ENCODE measurements around the gene PCK1.

The PCK1 gene

DNA sequence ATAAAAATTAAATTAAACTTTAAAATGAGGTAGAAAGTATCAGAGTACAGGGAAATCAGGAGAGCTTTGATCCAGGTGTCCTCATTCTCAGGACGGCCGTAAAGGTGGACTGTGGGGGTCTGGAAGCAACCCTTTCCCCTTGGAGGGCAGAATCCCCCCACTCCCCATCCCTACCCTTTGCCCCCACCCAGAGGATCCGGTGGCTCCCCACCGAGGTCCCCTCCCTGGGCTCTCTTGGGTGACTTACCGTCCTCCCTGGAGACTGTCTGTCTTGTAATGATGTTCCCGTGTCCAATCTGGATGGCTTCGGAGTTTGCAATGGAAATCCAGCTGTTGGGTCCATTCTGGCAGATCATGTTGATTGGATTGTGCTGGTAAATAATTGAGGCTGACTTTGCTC is 52.0 kb downstream of the PCK1 start:
- DNase-seq (ENCODE audit: extremely low read depth, insufficient read length): no peak
- no peak overlapping the region for H3K4me3 ChIP-seq (replicated peaks; ENCODE audit: low read depth, low read length)
- TF ChIP-seq, protein P1, sequence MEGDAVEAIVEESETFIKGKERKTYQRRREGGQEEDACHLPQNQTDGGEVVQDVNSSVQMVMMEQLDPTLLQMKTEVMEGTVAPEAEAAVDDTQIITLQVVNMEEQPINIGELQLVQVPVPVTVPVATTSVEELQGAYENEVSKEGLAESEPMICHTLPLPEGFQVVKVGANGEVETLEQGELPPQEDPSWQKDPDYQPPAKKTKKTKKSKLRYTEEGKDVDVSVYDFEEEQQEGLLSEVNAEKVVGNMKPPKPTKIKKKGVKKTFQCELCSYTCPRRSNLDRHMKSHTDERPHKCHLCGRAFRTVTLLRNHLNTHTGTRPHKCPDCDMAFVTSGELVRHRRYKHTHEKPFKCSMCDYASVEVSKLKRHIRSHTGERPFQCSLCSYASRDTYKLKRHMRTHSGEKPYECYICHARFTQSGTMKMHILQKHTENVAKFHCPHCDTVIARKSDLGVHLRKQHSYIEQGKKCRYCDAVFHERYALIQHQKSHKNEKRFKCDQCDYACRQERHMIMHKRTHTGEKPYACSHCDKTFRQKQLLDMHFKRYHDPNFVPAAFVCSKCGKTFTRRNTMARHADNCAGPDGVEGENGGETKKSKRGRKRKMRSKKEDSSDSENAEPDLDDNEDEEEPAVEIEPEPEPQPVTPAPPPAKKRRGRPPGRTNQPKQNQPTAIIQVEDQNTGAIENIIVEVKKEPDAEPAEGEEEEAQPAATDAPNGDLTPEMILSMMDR (IDR thresholded peaks at IDR 0.05; ENCODE audit: insufficient read depth, low read length, poor library complexity, severe bottlenecking): no peak
- peaks cover 2% of the 10 kb centered on the region for H3K36me3 ChIP-seq (ENCODE audit: control insufficient read depth, insufficient read depth, low read length)
- H3K27me3 ChIP-seq (replicated peaks; ENCODE audit: control insufficient read depth, insufficient read depth, low read length): no peaks in the 10 kb centered on the region

DNA sequence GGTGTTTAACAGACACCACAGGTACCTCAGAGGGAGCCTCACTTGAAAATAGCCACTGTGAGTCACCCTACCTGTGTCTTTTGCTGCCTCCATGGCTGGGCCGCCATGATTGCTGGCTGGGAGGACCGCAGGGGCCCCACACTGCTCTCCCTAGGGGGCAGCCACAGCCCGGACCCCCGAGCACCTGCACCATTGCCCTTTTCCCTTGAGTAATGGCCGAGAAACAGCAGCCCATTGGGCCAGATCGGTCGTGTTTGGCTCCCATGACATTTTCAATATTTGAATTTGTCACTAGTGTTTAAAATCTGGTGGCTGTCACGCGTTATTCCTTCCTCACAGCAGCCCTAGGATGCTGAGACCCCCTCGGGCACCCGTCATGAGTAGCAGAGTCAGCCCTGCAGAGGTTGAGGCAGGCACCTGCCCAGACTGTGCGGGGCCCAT is 52.6 kb downstream of the PCK1 start:
- DNase-seq (ENCODE audit: extremely low read depth, insufficient read length): no peak
- Histone ChIP-seq H3K36me3 (ENCODE audit: control insufficient read depth, insufficient read depth, low read length) (peaks cover 2% of the 10 kb centered on the region), H3K27me3 (replicated peaks; ENCODE audit: control insufficient read depth, insufficient read depth, low read length) (no peaks in the 10 kb centered on the region), H3K4me3 (replicated peaks; ENCODE audit: low read depth, low read length) (no peak overlapping the region)
- TF ChIP-seq, protein P1 (IDR thresholded peaks at IDR 0.05; ENCODE audit: insufficient read depth, low read length, poor library complexity, severe bottlenecking): no peak

DNA sequence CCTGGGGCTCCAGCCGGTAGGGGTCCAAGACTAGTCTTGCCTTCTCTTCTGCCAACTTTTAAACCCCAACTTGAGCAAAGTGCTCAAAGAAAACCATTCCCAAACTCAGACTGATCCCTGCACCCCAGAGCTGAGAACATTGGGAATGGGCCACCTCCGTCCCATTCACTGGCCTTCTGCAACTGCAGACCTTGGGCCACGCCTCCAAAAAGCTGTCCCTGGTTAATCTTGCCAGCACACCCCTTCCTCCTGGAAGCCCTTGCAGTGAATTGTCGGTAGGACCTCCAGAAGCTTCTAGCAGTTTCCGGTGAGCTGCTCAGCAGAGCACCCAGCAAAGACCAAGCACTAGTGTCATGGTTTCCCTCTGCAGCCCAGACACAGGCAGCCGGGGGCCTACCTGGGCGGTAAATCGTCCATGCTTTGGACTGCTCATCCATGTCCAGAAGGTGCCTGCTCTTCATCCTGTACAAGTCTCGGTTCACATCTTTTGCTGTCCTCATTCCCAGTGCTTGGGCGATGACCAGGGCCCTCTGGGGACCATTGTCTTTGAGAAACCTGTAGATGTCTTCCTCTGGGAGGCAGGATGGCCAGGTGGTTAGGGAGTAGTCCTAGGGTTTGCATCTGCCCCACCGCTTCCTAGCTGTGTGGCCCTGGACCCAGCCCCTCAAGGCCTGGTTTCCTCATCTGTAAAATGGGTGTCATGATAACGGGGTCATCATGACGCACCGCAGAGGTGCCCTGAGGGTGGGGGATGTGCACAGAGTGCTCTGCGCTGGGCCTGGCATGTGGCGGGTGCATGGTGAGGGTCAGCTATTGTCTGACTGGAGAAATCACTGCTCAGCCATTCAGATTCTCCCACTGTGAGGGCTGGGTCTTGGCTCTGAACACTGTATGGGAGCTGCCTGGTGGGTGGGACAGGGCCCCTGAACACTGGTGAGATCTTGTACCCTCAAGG is 53.9 kb downstream of the PCK1 start:
- TF ChIP-seq, protein P1 (IDR thresholded peaks at IDR 0.05; ENCODE audit: insufficient read depth, low read length, poor library complexity, severe bottlenecking): no peak
- DNase-seq (ENCODE audit: extremely low read depth, insufficient read length): no peak
- no peak overlapping the region for H3K4me3 ChIP-seq (replicated peaks; ENCODE audit: low read depth, low read length)
- H3K36me3 ChIP-seq (ENCODE audit: control insufficient read depth, insufficient read depth, low read length): peaks cover 2% of the 10 kb centered on the region
- no peaks in the 10 kb centered on the region for H3K27me3 ChIP-seq (replicated peaks; ENCODE audit: control insufficient read depth, insufficient read depth, low read length)

DNA sequence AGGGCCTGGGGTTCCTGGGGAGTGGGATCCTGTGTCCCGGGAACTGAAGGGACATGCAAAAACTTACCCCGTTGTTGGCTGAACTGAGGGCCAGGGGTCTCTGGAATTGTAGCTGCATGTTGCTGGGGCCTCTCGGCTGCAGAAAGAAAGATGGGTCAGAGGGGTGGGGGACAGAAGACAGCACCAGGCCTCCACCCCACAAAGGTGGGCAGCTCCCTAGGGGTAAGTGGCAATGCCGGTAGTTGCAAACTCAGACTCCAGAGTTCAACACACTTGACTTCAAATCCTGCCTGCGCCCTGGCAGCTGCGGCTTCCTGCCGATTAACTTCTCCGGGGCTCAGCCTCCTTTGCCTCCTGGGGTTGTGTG is 54.5 kb downstream of the PCK1 start:
- no peak for DNase-seq (ENCODE audit: extremely low read depth, insufficient read length)
- Histone ChIP-seq H3K36me3 (ENCODE audit: control insufficient read depth, insufficient read depth, low read length) (peaks cover 2% of the 10 kb centered on the region), H3K4me3 (replicated peaks; ENCODE audit: low read depth, low read length) (no peak overlapping the region), H3K27me3 (replicated peaks; ENCODE audit: control insufficient read depth, insufficient read depth, low read length) (no peaks in the 10 kb centered on the region)
- TF ChIP-seq, protein P1 (IDR thresholded peaks at IDR 0.05; ENCODE audit: insufficient read depth, low read length, poor library complexity, severe bottlenecking): no peak

DNA sequence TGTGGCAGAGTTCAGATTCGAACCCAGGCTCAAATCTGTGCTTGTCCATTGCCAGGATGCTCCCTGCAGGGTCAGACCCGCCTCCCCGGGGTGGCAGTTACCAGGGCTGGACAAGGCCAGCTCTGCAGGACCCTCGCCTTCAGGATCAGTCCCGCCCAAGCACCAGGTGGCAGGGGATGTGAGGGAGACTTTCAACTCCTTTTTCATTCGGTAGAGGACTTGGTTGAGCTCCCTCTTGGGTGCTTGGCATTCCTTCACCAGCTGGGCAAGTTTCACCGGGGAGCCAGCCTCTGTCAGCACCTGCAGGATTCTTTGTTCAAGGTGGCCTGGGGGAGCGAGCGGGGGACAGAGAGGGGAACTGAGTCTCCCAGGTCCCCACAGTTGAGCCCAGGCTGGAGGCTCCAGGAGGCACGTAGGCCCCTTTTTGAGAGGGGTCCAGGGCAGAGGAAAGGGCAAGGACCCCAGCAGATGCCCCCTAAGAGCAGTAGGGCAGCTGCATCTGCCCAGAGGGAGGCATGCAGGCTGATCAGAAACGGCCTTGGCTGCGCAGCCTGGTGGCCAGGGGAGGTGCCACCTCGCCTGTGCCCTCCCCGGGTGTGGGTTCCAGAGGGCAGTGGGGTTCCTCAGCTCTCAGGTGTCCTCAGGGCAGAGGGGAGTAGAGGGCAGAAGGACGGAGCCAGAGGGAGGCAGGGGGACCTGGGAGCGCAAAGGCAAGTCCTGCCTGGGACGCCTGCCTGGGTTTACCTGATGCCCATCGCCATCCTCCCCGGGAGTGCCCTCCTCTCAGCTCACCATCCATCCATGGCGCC is 55.4 kb downstream of the PCK1 start:
- TF ChIP-seq, protein P1 (IDR thresholded peaks at IDR 0.05; ENCODE audit: insufficient read depth, low read length, poor library complexity, severe bottlenecking): no peak
- H3K36me3 ChIP-seq (ENCODE audit: control insufficient read depth, insufficient read depth, low read length): peaks cover 2% of the 10 kb centered on the region
- no peak overlapping the region for H3K4me3 ChIP-seq (replicated peaks; ENCODE audit: low read depth, low read length)
- no peaks in the 10 kb centered on the region for H3K27me3 ChIP-seq (replicated peaks; ENCODE audit: control insufficient read depth, insufficient read depth, low read length)
- no peak for DNase-seq (ENCODE audit: extremely low read depth, insufficient read length)
